ENCODE data around the gene BRINP3.

- TF ChIP-seq CTCF (IDR thresholded peaks at IDR 0.05 in 4 of 5, conservative IDR thresholded peaks at IDR 0.05 in 1 of 5) = no peak
- no peak for TF ChIP-seq POLR2A (IDR thresholded peaks at IDR 0.05)
Measured at GRCh38 chr1:190147616-190148015, 330.0 kb downstream of the BRINP3 start.

All from gastrocnemius medialis (tissue), 4 donors.